ENCODE results near the gene GH1. TPM values are rescaled to one million over a fixed set of nuclear protein-coding genes. Genes with fewer than 3 reads are reported as not detected.
A peak's percentile ranks its signal among the peaks of the same experiment; 100 is the strongest.
"Not testable (repeated sequence)": the region's sequence is repeated elsewhere in the genome, so short reads cannot be mapped to it uniquely, and the experiment has no call there.

GH1 gene
- total RNA-seq, 1 donor from 2014 or later = not detected

- H3K27ac ChIP-seq; DNase-seq; H3K4me3 ChIP-seq; intact Hi-C loops (cut with DNase I); H3K36me3 ChIP-seq; H3K9me3 ChIP-seq; H3K27me3 ChIP-seq (ENCODE audit: low read depth); H3K4me1 ChIP-seq: not testable (repeated sequence)
- TF ChIP-seq CTCF (IDR thresholded peaks at IDR 0.05) = peak; percentile 46
- peak; percentile 63 to 73 for ATAC-seq
These were observed 29.4 kb downstream of the GH1 start for GRCh38 chr17:63889026-63889848.

- H3K36me3 ChIP-seq; H3K4me3 ChIP-seq; H3K27me3 ChIP-seq (ENCODE audit: low read depth); H3K4me1 ChIP-seq; DNase-seq; ATAC-seq; H3K9me3 ChIP-seq; intact Hi-C loops (cut with DNase I); H3K27ac ChIP-seq: not testable (repeated sequence)
These were observed 33.5 kb downstream of the GH1 start for GRCh38 chr17:63885119-63885518.

GRCh38 chr17:63882626-63883126 is 36.0 kb downstream of the GH1 start:
- DNase-seq; H3K27me3 ChIP-seq (ENCODE audit: low read depth); ATAC-seq; H3K4me3 ChIP-seq; H3K36me3 ChIP-seq; H3K9me3 ChIP-seq; intact Hi-C loops (cut with DNase I); H3K4me1 ChIP-seq; H3K27ac ChIP-seq: not testable (repeated sequence)

- peak; percentile 56 for TF ChIP-seq CTCF (IDR thresholded peaks at IDR 0.05)
- no peak within 1 kb of the TSS for H3K4me3 ChIP-seq
- no peak within 1 kb of the TSS for H3K27ac ChIP-seq
- no peaks in the 10 kb centered on the region for H3K27me3 ChIP-seq (ENCODE audit: low read depth)
- intact Hi-C loops (cut with DNase I) = no loop called here
- H3K4me1 ChIP-seq = no peaks in the 10 kb centered on the region
- DNase-seq (no peak), ATAC-seq (peak; percentile 82 to 84)
- no peaks in the 10 kb centered on the region for H3K36me3 ChIP-seq
- no peaks in the 10 kb centered on the region for H3K9me3 ChIP-seq
These were observed 36.6 kb downstream of the GH1 start, which contains the start of gene GH2 for GRCh38 chr17:63881935-63882601. GH2 (minus strand) TSS chr17:63881944; CDS start chr17:63881801, 143 bp downstream.

GRCh38 chr17:63881337-63881736 is 37.3 kb downstream of the GH1 start:
- H3K27me3 ChIP-seq (ENCODE audit: low read depth); H3K9me3 ChIP-seq; H3K4me1 ChIP-seq; intact Hi-C loops (cut with DNase I); H3K36me3 ChIP-seq; ATAC-seq; H3K4me3 ChIP-seq; H3K27ac ChIP-seq; DNase-seq: not testable (repeated sequence)

GRCh38 chr17:63880706-63881105 is 37.9 kb downstream of the GH1 start:
- intact Hi-C loops (cut with DNase I) = no loop called here
- Histone ChIP-seq H3K27ac (no peak overlapping the region), H3K9me3 (no peaks in the 10 kb centered on the region), H3K4me3 (no peak overlapping the region), H3K4me1 (no peaks in the 10 kb centered on the region), H3K36me3 (no peaks in the 10 kb centered on the region), H3K27me3 (ENCODE audit: low read depth) (no peaks in the 10 kb centered on the region)
- no peak for TF ChIP-seq CTCF (IDR thresholded peaks at IDR 0.05)
- DNase-seq (no peak), ATAC-seq (no peak)

- H3K4me1 ChIP-seq; H3K9me3 ChIP-seq; H3K4me3 ChIP-seq; DNase-seq; H3K36me3 ChIP-seq; ATAC-seq; H3K27ac ChIP-seq; intact Hi-C loops (cut with DNase I); H3K27me3 ChIP-seq (ENCODE audit: low read depth): not testable (repeated sequence)
These were observed 40.2 kb downstream of the GH1 start for GRCh38 chr17:63878413-63878812.

- intact Hi-C loops (cut with DNase I); H3K36me3 ChIP-seq; H3K4me3 ChIP-seq; H3K9me3 ChIP-seq; H3K4me1 ChIP-seq; ATAC-seq; DNase-seq; H3K27me3 ChIP-seq (ENCODE audit: low read depth); H3K27ac ChIP-seq: not testable (repeated sequence)
These were observed 43.9 kb downstream of the GH1 start for GRCh38 chr17:63874693-63875092.

- H3K27ac ChIP-seq; H3K27me3 ChIP-seq (ENCODE audit: low read depth); H3K4me1 ChIP-seq; ATAC-seq; H3K4me3 ChIP-seq; H3K9me3 ChIP-seq; DNase-seq; H3K36me3 ChIP-seq; intact Hi-C loops (cut with DNase I): not testable (repeated sequence)
These were observed 44.5 kb downstream of the GH1 start for GRCh38 chr17:63874061-63874626.

GRCh38 chr17:63873577-63873976 is 45.1 kb downstream of the GH1 start, which contains the start of gene CSH2:
CSH2 (minus strand) TSS chr17:63873677; CDS start chr17:63873614, 63 bp downstream.
- ATAC-seq; H3K4me1 ChIP-seq; H3K27ac ChIP-seq; H3K36me3 ChIP-seq; H3K4me3 ChIP-seq; H3K9me3 ChIP-seq; DNase-seq; H3K27me3 ChIP-seq (ENCODE audit: low read depth); intact Hi-C loops (cut with DNase I): not testable (repeated sequence)

Measured in lower lobe of right lung (tissue), 2 donors.